Amniotic stem cell (primary cell): Measurements from ENCODE around the gene GIMAP8.
"Not testable (repeated sequence)": the region's sequence is repeated elsewhere in the genome, so short reads cannot be mapped to it uniquely, and the experiment has no call there.

Experiments used
- DNase-seq: peaks from one replicate; lab custom pipeline; 2025; lab: John Stamatoyannopoulos, UW

The GIMAP8 gene

GRCh38 chr7:150514748-150515222 is 64.4 kb downstream of the GIMAP8 start, which contains the start of gene GIMAP7:
GIMAP7 (plus strand) TSS chr7:150514872; CDS start chr7:150519975, 5,103 bp downstream.
- no peak for DNase-seq

GRCh38 chr7:150515248-150516147 is 65.1 kb downstream of the GIMAP8 start:
- DNase-seq = no peak

- DNase-seq = no peak
These were observed 66.7 kb downstream of the GIMAP8 start for GRCh38 chr7:150516956-150517745.

- DNase-seq = no peak
These were observed 68.9 kb downstream of the GIMAP8 start for GRCh38 chr7:150519310-150519709.

- no peak for DNase-seq
These were observed 69.7 kb downstream of the GIMAP8 start for GRCh38 chr7:150520145-150520544.

GRCh38 chr7:150522931-150523330 is 72.5 kb downstream of the GIMAP8 start:
- DNase-seq = not testable (repeated sequence)

GRCh38 chr7:150524018-150524417 is 73.6 kb downstream of the GIMAP8 start:
- DNase-seq = no peak
